ENCODE measurements around the gene HOXD4.

DNA sequence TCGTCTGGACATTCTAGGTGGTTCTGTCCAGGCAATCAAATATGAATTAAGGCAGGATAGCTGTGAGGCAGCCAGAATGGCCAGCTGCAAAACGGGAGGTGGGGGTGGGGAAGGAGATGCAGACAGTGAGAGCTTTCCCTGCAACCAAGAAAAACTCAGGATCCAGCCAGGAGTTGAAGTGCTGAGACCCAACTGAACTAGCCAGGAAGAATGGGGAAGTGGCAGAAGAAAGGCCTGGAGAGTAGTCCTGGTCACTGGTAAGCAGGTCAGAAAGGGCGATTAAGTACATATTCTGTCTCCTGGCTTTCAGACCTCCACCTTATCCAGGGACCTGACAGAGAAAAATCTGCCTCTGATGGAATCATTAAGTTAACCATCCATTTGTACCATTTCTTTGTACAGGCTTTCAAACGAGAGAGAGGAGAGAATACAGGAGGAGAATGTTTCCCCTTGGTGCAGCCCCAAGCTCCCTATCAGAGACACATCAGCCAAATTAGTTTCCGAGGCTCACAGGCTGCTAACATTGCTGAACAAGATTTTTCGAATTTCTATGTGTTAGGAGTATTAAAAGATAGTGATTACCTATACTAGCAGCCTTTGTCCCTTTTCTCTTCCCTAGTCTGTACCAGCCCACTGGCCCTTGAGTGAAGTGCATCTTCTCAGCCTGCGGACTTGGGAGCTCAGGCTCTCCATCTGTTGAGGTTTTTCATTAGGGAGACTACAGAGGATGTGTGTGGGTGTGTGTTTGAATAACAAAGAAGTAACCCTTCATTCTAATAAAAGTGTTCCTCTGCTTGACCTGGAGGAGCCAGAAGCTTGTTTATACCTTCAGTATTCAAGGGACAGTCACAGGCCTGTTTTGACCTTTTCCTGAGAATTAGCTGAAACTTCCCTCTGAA, 24.6 kb downstream of the HOXD4 start:
- TF ChIP-seq EZH2phosphoT487 (IDR thresholded peaks at IDR 0.05; ENCODE audit: insufficient read depth, low read depth) (no peak), EZH2 (IDR thresholded peaks at IDR 0.05; ENCODE audit: insufficient read depth, poor library complexity, severe bottlenecking) (no peak)
